ENCODE measurements around the gene LCMT1.
"Not testable (repeated sequence)": the region's sequence is repeated elsewhere in the genome, so short reads cannot be mapped to it uniquely, and the experiment has no call there.

- not testable (repeated sequence) for TF ChIP-seq EZH2 (IDR thresholded peaks at IDR 0.05; ENCODE audit: borderline replicate concordance, insufficient read depth, low read length, poor library complexity, severe bottlenecking); RAD21 (conservative IDR thresholded peaks at IDR 0.05)
Measured at GRCh38 chr16:25132751-25133150, 21.2 kb downstream of the LCMT1 start.

Measured in neural cell (in vitro differentiated cells).